ENCODE results near the gene GABRG3.

GABRG3 gene

GRCh38 chr15:27065785-27066184 lies 94.8 kb downstream of the GABRG3 start:
- no peak for DNase-seq

- DNase-seq = no peak
Measured at GRCh38 chr15:27066446-27066845, 95.5 kb downstream of the GABRG3 start.

- no peak for DNase-seq
Measured at GRCh38 chr15:27067175-27067574, 96.2 kb downstream of the GABRG3 start.

GRCh38 chr15:27070841-27071240 lies 99.9 kb downstream of the GABRG3 start:
- DNase-seq = no peak

GRCh38 chr15:27074179-27074578 lies 103.2 kb downstream of the GABRG3 start:
- DNase-seq = no peak

GRCh38 chr15:27077790-27078189 lies 106.8 kb downstream of the GABRG3 start:
- no peak for DNase-seq

GRCh38 chr15:27081676-27082418 lies 110.9 kb downstream of the GABRG3 start:
- DNase-seq = no peak

GRCh38 chr15:27082526-27082925 lies 111.5 kb downstream of the GABRG3 start:
- DNase-seq = no peak

GRCh38 chr15:27084844-27085243 lies 113.9 kb downstream of the GABRG3 start:
- no peak for DNase-seq

- DNase-seq = no peak
Measured at GRCh38 chr15:27086149-27086548, 115.2 kb downstream of the GABRG3 start.

- DNase-seq = no peak
Measured at GRCh38 chr15:27086805-27087204, 115.8 kb downstream of the GABRG3 start.

- DNase-seq = no peak
Measured at GRCh38 chr15:27087651-27088583, 116.9 kb downstream of the GABRG3 start.

GRCh38 chr15:27088584-27089232 lies 117.7 kb downstream of the GABRG3 start:
- DNase-seq = no peak

- no peak for DNase-seq
Measured at GRCh38 chr15:27089233-27089586, 118.2 kb downstream of the GABRG3 start.

- DNase-seq = no peak
Measured at GRCh38 chr15:27089676-27090075, 118.7 kb downstream of the GABRG3 start.

- DNase-seq = no peak
Measured at GRCh38 chr15:27091270-27091940, 120.4 kb downstream of the GABRG3 start.

- DNase-seq = no peak
Measured at GRCh38 chr15:27092390-27092789, 121.4 kb downstream of the GABRG3 start.

- DNase-seq = no peak
Measured at GRCh38 chr15:27094235-27094634, 123.3 kb downstream of the GABRG3 start.

GRCh38 chr15:27095886-27096624 lies 125.1 kb downstream of the GABRG3 start:
- DNase-seq = no peak

- no peak for DNase-seq
Measured at GRCh38 chr15:27097506-27097905, 126.5 kb downstream of the GABRG3 start.

GRCh38 chr15:27101982-27102381 lies 131.0 kb downstream of the GABRG3 start:
- DNase-seq = no peak

GRCh38 chr15:27111323-27111722 lies 140.3 kb downstream of the GABRG3 start:
- no peak for DNase-seq

Measured in stimulated activated CD4-positive, alpha-beta T cell treated with anti-CD3 and anti-CD28 coated beads, Interleukin-1b, Interleukin-23, amount 100 ng/mL, for 48 hours (primary cell).